HEK293 (cell line): Measurements from ENCODE around the gene PAF1.
A peak's percentile ranks its signal among the peaks of the same experiment; 100 is the strongest.

ENCODE experiments used
- BCL11A ChIP-seq: fragments of 450-650 bp; formaldehyde crosslinking; IDR thresholded peaks from 2 replicates; pipeline ENCODE4 v1.5.1; 2016; ENCODE audit warnings: low read depth, missing biosample characterization, missing genetic modification characterization
- FEZF1 ChIP-seq: fragments of 450-650 bp; formaldehyde crosslinking; IDR thresholded peaks from 2 replicates; pipeline ENCODE4 v1.5.1; 2016; ENCODE audit warnings: missing biosample characterization, missing genetic modification characterization
- REPIN1 ChIP-seq: fragments of 450-650 bp; formaldehyde crosslinking; IDR thresholded peaks from 2 replicates; pipeline ENCODE4 v1.5.1; 2017; ENCODE audit warnings: missing biosample characterization, missing genetic modification characterization, low read depth
- SETDB1 ChIP-seq: IDR thresholded peaks from one replicate; pipeline ENCODE4 v1.6.1; 2017; ENCODE audit warnings: mild to moderate bottlenecking, low read length, moderate library complexity, mixed read lengths; ENCODE audit not compliant: insufficient read length
- SP2 ChIP-seq: fragments of 450-650 bp; formaldehyde crosslinking; IDR thresholded peaks from 2 replicates; pipeline ENCODE4 v1.5.1; 2016; ENCODE audit warnings: missing biosample characterization, missing genetic modification characterization
- SP7 ChIP-seq: fragments of 450-650 bp; formaldehyde crosslinking; IDR thresholded peaks from 2 replicates; pipeline ENCODE4 v1.5.1; 2016; ENCODE audit warnings: missing biosample characterization, missing genetic modification characterization
- ZBTB1 ChIP-seq: fragments of 450-650 bp; formaldehyde crosslinking; IDR thresholded peaks from 2 replicates; pipeline ENCODE4 v1.5.1; 2016; ENCODE audit warnings: missing biosample characterization, missing genetic modification characterization
- ZBTB48 ChIP-seq: fragments of 450-650 bp; formaldehyde crosslinking; IDR thresholded peaks from 2 replicates; pipeline ENCODE4 v1.5.1; 2016; ENCODE audit warnings: missing biosample characterization, missing genetic modification characterization
- ZBTB7A ChIP-seq: fragments of 450-650 bp; formaldehyde crosslinking; IDR thresholded peaks from 2 replicates; pipeline ENCODE4 v1.5.1; 2016; ENCODE audit warnings: low read depth, missing biosample characterization, missing genetic modification characterization
- ZNF140 ChIP-seq: fragments of 450-650 bp; formaldehyde crosslinking; IDR thresholded peaks from 2 replicates; pipeline ENCODE4 v1.5.1; 2016; ENCODE audit warnings: missing biosample characterization, missing genetic modification characterization
- ZNF169 ChIP-seq: fragments of 450-650 bp; formaldehyde crosslinking; IDR thresholded peaks from 2 replicates; pipeline ENCODE4 v1.5.1; 2016; ENCODE audit warnings: missing biosample characterization, missing genetic modification characterization
- ZNF211 ChIP-seq: fragments of 450-650 bp; formaldehyde crosslinking; IDR thresholded peaks from 2 replicates; pipeline ENCODE4 v1.5.1; 2016; ENCODE audit warnings: low read depth, missing biosample characterization, missing genetic modification characterization
- ZNF24 ChIP-seq: fragments of 450-650 bp; formaldehyde crosslinking; IDR thresholded peaks from 2 replicates; pipeline ENCODE4 v1.5.1; 2016; ENCODE audit warnings: missing biosample characterization, missing genetic modification characterization
- ZNF354C ChIP-seq: fragments of 450-650 bp; formaldehyde crosslinking; IDR thresholded peaks from 2 replicates; pipeline ENCODE4 v1.5.1; 2016; ENCODE audit warnings: missing biosample characterization, missing genetic modification characterization, low read depth, borderline replicate concordance
- ZNF37A ChIP-seq: fragments of 450-650 bp; IDR thresholded peaks from 2 replicates; pipeline ENCODE4 v1.5.1; 2018; ENCODE audit warnings: missing biosample characterization, missing genetic modification characterization
- ZNF391 ChIP-seq: fragments of 450-650 bp; formaldehyde crosslinking; IDR thresholded peaks from 2 replicates; pipeline ENCODE4 v1.5.1; 2016; ENCODE audit warnings: low read depth, missing biosample characterization, missing genetic modification characterization, borderline replicate concordance
- ZNF404 ChIP-seq: fragments of 450-650 bp; formaldehyde crosslinking; IDR thresholded peaks from 2 replicates; pipeline ENCODE4 v1.5.1; 2017; ENCODE audit warnings: missing biosample characterization, missing genetic modification characterization
- ZNF423 ChIP-seq: fragments of 450-650 bp; formaldehyde crosslinking; IDR thresholded peaks from 2 replicates; pipeline ENCODE4 v1.5.1; 2016; ENCODE audit warnings: missing biosample characterization, missing genetic modification characterization
- ZNF555 ChIP-seq: fragments of 450-650 bp; formaldehyde crosslinking; conservative IDR thresholded peaks from 2 replicates; pipeline ENCODE4 v1.5.1; 2017; ENCODE audit warnings: missing biosample characterization, mild to moderate bottlenecking, missing genetic modification characterization, inconsistent platforms
- ZNF561 ChIP-seq: fragments of 450-650 bp; IDR thresholded peaks from 2 replicates; pipeline ENCODE4 v1.5.1; 2018; ENCODE audit warnings: missing biosample characterization, missing genetic modification characterization, borderline replicate concordance
- ZNF596 ChIP-seq: fragments of 450-650 bp; IDR thresholded peaks from 2 replicates; pipeline ENCODE4 v1.5.0; 2018; ENCODE audit warnings: missing biosample characterization, mild to moderate bottlenecking, missing genetic modification characterization, moderate library complexity
- ZNF747 ChIP-seq: fragments of 450-650 bp; formaldehyde crosslinking; IDR thresholded peaks from 2 replicates; pipeline ENCODE4 v1.5.1; 2016; ENCODE audit warnings: missing biosample characterization, missing genetic modification characterization
- ZNF792 ChIP-seq: fragments of 450-650 bp; formaldehyde crosslinking; IDR thresholded peaks from 2 replicates; pipeline ENCODE4 v1.5.1; 2016; ENCODE audit warnings: missing biosample characterization, missing genetic modification characterization
- ZNF830 ChIP-seq: fragments of 450-650 bp; IDR thresholded peaks from 2 replicates; pipeline ENCODE4 v1.5.0; 2018; ENCODE audit warnings: missing biosample characterization, missing genetic modification characterization, low read depth, mild to moderate bottlenecking, moderate library complexity
- ZXDB ChIP-seq: fragments of 450-650 bp; formaldehyde crosslinking; IDR thresholded peaks from 2 replicates; pipeline ENCODE4 v1.5.1; 2016; ENCODE audit warnings: missing biosample characterization, missing genetic modification characterization
- TF ChIP-seq, protein P1 (sequence below): fragments of 450-650 bp; formaldehyde crosslinking; IDR thresholded peaks from 2 replicates; pipeline ENCODE4 v1.5.1; 2016; ENCODE audit warnings: missing biosample characterization, missing genetic modification characterization, borderline replicate concordance
- TF ChIP-seq, protein P2 (sequence below): fragments of 450-650 bp; formaldehyde crosslinking; IDR thresholded peaks from 2 replicates; pipeline ENCODE4 v1.5.1; 2016; ENCODE audit warnings: missing biosample characterization, missing genetic modification characterization
- TF ChIP-seq, protein P3 (sequence below): fragments of 450-650 bp; IDR thresholded peaks from 2 replicates; pipeline ENCODE4 v1.5.1; 2018; ENCODE audit warnings: missing biosample characterization, mild to moderate bottlenecking, missing genetic modification characterization
- TF ChIP-seq, protein P4 (sequence below): fragments of 450-650 bp; formaldehyde crosslinking; IDR thresholded peaks from 2 replicates; pipeline ENCODE4 v1.5.0; 2017; ENCODE audit warnings: missing biosample characterization, missing genetic modification characterization, borderline replicate concordance
- TF ChIP-seq, protein P5 (sequence below): fragments of 450-650 bp; formaldehyde crosslinking; IDR thresholded peaks from 2 replicates; pipeline ENCODE4 v1.5.1; 2016; ENCODE audit warnings: missing biosample characterization, missing genetic modification characterization, borderline replicate concordance

PAF1 gene

DNA sequence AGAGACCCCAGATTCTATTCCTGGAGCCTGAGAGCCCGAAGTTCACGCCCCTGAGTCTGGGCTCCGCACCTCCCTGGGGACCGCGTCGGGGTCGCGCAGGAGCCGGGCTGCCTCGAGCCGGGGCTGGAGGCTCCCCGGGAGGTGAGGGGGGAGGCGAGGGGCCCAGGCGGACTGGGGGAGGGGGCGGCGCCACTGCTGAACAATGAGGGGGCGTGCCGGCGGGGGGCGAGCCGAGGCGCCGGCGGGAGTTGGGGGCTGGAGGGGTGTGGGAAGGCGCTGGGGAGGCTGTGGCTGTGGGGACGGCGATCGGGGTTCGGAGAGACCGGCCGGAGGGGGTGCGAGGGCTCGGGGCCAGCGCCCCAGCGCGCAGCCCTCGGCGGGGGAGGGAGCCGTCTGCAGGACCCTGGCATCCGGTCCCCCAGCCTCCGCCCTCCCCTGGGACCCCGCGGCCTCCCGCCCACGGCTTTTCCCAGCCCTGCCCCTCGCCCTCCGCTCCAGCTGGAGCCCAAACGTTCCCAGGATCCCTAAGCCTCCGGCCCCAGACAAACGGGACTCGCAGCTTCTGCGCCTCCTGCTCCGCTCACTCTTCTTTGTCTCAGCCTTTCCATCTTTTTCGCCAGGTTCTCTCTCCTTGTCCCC lies 22.5 kb upstream of the PAF1 start (continued):
- no peak for TF ChIP-seq ZNF596 (tag by site-specific recombination)
- TF ChIP-seq ZNF211 (tag by site-specific recombination) = no peak
- no peak for TF ChIP-seq ZNF561 (tag by site-specific recombination)
- peak; percentile 39; the same call in 1 of the 2 replicates for TF ChIP-seq SP7 (tag by site-specific recombination)
- no peak for TF ChIP-seq ZNF24 (tag by site-specific recombination)
- TF ChIP-seq REPIN1 (tag by site-specific recombination) = no peak
- TF ChIP-seq ZNF169 = peak; percentile 62; the same call in 1 of the 2 replicates
- TF ChIP-seq BCL11A (tag by site-specific recombination) = 0 out of 2 replicates have a peak, but pooled peaks have one; percentile 14
- 0 out of 2 replicates have a peak, but pooled peaks have one; percentile 9 for TF ChIP-seq ZXDB (tag by site-specific recombination)
- TF ChIP-seq FEZF1 (tag by site-specific recombination) = no peak
- no peak for TF ChIP-seq ZBTB7A (tag by site-specific recombination)
- no peak for TF ChIP-seq ZNF140 (tag by site-specific recombination)
- no peak for TF ChIP-seq ZBTB1 (tag by site-specific recombination)
- TF ChIP-seq ZNF37A (tag by site-specific recombination) = no peak
- no peak for TF ChIP-seq ZNF830 (tag by site-specific recombination)
- TF ChIP-seq, protein P1, sequence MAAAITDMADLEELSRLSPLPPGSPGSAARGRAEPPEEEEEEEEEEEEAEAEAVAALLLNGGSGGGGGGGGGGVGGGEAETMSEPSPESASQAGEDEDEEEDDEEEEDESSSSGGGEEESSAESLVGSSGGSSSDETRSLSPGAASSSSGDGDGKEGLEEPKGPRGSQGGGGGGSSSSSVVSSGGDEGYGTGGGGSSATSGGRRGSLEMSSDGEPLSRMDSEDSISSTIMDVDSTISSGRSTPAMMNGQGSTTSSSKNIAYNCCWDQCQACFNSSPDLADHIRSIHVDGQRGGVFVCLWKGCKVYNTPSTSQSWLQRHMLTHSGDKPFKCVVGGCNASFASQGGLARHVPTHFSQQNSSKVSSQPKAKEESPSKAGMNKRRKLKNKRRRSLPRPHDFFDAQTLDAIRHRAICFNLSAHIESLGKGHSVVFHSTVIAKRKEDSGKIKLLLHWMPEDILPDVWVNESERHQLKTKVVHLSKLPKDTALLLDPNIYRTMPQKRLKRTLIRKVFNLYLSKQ (tag by site-specific recombination) = no peak
- TF ChIP-seq ZNF404 = no peak
- TF ChIP-seq, protein P2, sequence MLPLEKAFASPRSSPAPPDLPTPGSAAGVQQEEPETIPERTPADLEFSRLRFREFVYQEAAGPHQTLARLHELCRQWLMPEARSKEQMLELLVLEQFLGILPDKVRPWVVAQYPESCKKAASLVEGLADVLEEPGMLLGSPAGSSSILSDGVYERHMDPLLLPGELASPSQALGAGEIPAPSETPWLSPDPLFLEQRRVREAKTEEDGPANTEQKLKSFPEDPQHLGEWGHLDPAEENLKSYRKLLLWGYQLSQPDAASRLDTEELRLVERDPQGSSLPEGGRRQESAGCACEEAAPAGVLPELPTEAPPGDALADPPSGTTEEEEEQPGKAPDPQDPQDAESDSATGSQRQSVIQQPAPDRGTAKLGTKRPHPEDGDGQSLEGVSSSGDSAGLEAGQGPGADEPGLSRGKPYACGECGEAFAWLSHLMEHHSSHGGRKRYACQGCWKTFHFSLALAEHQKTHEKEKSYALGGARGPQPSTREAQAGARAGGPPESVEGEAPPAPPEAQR (tag by site-specific recombination) = no peak
- no peak for TF ChIP-seq ZNF792 (tag by site-specific recombination)
- TF ChIP-seq SP2 = peak; percentile 85
- TF ChIP-seq ZNF354C (tag by site-specific recombination) = no peak
- TF ChIP-seq SETDB1 = no peak
- TF ChIP-seq ZNF555 (tag by site-specific recombination) = no peak
- TF ChIP-seq ZNF391 = no peak
- TF ChIP-seq, protein P3, sequence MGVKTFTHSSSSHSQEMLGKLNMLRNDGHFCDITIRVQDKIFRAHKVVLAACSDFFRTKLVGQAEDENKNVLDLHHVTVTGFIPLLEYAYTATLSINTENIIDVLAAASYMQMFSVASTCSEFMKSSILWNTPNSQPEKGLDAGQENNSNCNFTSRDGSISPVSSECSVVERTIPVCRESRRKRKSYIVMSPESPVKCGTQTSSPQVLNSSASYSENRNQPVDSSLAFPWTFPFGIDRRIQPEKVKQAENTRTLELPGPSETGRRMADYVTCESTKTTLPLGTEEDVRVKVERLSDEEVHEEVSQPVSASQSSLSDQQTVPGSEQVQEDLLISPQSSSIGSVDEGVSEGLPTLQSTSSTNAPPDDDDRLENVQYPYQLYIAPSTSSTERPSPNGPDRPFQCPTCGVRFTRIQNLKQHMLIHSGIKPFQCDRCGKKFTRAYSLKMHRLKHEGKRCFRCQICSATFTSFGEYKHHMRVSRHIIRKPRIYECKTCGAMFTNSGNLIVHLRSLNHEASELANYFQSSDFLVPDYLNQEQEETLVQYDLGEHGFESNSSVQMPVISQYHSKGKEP = no peak
- TF ChIP-seq ZNF423 (tag by site-specific recombination) = peak; percentile 72
- no peak for TF ChIP-seq ZNF747 (tag by site-specific recombination)
- TF ChIP-seq, protein P4, sequence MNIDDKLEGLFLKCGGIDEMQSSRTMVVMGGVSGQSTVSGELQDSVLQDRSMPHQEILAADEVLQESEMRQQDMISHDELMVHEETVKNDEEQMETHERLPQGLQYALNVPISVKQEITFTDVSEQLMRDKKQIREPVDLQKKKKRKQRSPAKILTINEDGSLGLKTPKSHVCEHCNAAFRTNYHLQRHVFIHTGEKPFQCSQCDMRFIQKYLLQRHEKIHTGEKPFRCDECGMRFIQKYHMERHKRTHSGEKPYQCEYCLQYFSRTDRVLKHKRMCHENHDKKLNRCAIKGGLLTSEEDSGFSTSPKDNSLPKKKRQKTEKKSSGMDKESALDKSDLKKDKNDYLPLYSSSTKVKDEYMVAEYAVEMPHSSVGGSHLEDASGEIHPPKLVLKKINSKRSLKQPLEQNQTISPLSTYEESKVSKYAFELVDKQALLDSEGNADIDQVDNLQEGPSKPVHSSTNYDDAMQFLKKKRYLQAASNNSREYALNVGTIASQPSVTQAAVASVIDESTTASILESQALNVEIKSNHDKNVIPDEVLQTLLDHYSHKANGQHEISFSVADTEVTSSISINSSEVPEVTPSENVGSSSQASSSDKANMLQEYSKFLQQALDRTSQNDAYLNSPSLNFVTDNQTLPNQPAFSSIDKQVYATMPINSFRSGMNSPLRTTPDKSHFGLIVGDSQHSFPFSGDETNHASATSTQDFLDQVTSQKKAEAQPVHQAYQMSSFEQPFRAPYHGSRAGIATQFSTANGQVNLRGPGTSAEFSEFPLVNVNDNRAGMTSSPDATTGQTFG (tag by site-specific recombination) = no peak
- TF ChIP-seq, protein P5, sequence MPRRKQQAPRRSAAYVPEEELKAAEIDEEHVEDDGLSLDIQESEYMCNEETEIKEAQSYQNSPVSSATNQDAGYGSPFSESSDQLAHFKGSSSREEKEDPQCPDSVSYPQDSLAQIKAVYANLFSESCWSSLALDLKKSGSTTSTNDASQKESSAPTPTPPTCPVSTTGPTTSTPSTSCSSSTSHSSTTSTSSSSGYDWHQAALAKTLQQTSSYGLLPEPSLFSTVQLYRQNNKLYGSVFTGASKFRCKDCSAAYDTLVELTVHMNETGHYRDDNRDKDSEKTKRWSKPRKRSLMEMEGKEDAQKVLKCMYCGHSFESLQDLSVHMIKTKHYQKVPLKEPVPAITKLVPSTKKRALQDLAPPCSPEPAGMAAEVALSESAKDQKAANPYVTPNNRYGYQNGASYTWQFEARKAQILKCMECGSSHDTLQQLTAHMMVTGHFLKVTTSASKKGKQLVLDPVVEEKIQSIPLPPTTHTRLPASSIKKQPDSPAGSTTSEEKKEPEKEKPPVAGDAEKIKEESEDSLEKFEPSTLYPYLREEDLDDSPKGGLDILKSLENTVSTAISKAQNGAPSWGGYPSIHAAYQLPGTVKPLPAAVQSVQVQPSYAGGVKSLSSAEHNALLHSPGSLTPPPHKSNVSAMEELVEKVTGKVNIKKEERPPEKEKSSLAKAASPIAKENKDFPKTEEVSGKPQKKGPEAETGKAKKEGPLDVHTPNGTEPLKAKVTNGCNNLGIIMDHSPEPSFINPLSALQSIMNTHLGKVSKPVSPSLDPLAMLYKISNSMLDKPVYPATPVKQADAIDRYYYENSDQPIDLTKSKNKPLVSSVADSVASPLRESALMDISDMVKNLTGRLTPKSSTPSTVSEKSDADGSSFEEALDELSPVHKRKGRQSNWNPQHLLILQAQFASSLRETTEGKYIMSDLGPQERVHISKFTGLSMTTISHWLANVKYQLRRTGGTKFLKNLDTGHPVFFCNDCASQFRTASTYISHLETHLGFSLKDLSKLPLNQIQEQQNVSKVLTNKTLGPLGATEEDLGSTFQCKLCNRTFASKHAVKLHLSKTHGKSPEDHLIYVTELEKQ = no peak
- TF ChIP-seq ZBTB48 (tag by site-specific recombination) = peak; percentile 100
